B cell (primary cell): Measurements from ENCODE around the gene LHPP. TPM values are rescaled to one million over a fixed set of nuclear protein-coding genes. Genes with fewer than 3 reads are reported as not detected.

Experiments used
- ATAC-seq: fragments of 200-7000 bp; cut with Tn5 transposase; one replicate; pipeline ENCODE4 v1.10.0; 2021; ENCODE audit warnings: low read depth, mild to moderate bottlenecking, moderate number of reproducible peaks, moderate library complexity
- CTCF ChIA-PET: fragments of 350-600 bp; sonication (Branson Sonifier 250); formaldehyde crosslinking; loops from one replicate; lab custom pipeline; 2021; ENCODE audit warnings: antibody characterized with exemption, inconsistent platforms; lab: Charles Lee
- POLR2A ChIA-PET: fragments of 350-600 bp; sonication (Branson Sonifier 250); formaldehyde crosslinking; loops from one replicate; lab custom pipeline; 2021; ENCODE audit warnings: antibody characterized with exemption; lab: Charles Lee
- DNase-seq: peaks from one replicate; pipeline ENCODE4 v3.0.0; 2013
- H2AFZ ChIP-seq: 2 replicates; pipeline ENCODE4 v1.6.1; 2012; ENCODE audit warnings: mild to moderate bottlenecking, low read depth, low read length; ENCODE audit not compliant: insufficient read depth, poor library complexity, severe bottlenecking
- H3K27ac ChIP-seq, 2 donors: 1 replicate in 1 of 2; 2 replicates in 1 of 2; pipeline ENCODE4 v1.5.1; 2012 to 2013; ENCODE audit warnings: low read length in 2 of 2, mild to moderate bottlenecking in 2 of 2, moderate library complexity in 1 of 2
- H3K27me3 ChIP-seq, 4 experiments: fragments of 200-600 bp in 1 of 4; sonication (generic) in 1 of 4; replicated peaks in 1 of 4; 1 replicate in 2 of 4; 2 replicates in 2 of 4; pipeline versions ENCODE4 v1.6.1 to v1.7.0; 2013 to 2016; ENCODE audit warnings: low read length in 3 of 4, mild to moderate bottlenecking in 2 of 4, mixed read lengths in 1 of 4, moderate library complexity in 1 of 4; ENCODE audit not compliant: insufficient read depth in 4 of 4, control insufficient read depth in 3 of 4; ENCODE audit errors: control extremely low read depth in 1 of 4
- H3K36me3 ChIP-seq, 2 experiments: replicated peaks in 1 of 2; 1 replicate in 1 of 2; 2 replicates in 1 of 2; pipeline versions ENCODE4 v1.6.1 to v1.7.1; 2013; ENCODE audit warnings: low read length in 1 of 2; ENCODE audit not compliant: insufficient read depth in 2 of 2, control insufficient read depth in 1 of 2; ENCODE audit errors: control extremely low read depth in 1 of 2, extremely low read depth in 1 of 2
- H3K4me1 ChIP-seq, 2 donors: fragments of 200-600 bp in 1 of 2; sonication (generic) in 1 of 2; 1 replicate in 1 of 2; 2 replicates in 1 of 2; pipeline versions ENCODE4 v1.5.1 to v1.6.1; 2013 to 2017; ENCODE audit warnings: low read length in 2 of 2; ENCODE audit not compliant: control insufficient read depth in 2 of 2, insufficient read depth in 2 of 2
- H3K4me2 ChIP-seq: replicated peaks from 2 replicates; pipeline ENCODE3; 2012; ENCODE audit warnings: mild to moderate bottlenecking, low read depth, low read length; ENCODE audit not compliant: poor library complexity, severe bottlenecking
- H3K4me3 ChIP-seq, 5 experiments: fragments of 200-600 bp in 1 of 5; sonication (generic) in 1 of 5; 1 replicate in 3 of 5; 2 replicates in 2 of 5; pipeline versions ENCODE4 v1.5.1 to v1.7.0; 2011 to 2016; ENCODE audit warnings: low read length in 4 of 5, mild to moderate bottlenecking in 4 of 5, low read depth in 2 of 5, control low read depth in 1 of 5, moderate library complexity in 1 of 5; ENCODE audit not compliant: insufficient read depth in 1 of 5; ENCODE audit errors: control extremely low read depth in 1 of 5, extremely low read depth in 1 of 5
- H3K79me2 ChIP-seq: fragments of 200-600 bp; sonication (generic); one replicate; pipeline ENCODE4 v1.6.0; 2016; ENCODE audit warnings: low read length; ENCODE audit not compliant: control insufficient read depth, insufficient read depth
- H3K9ac ChIP-seq: fragments of 200-600 bp; sonication (generic); 2 replicates; pipeline ENCODE4 v1.6.1; 2017; ENCODE audit warnings: mild to moderate bottlenecking, low read length, moderate library complexity
- H3K9me3 ChIP-seq, 3 donors: one replicate each; pipeline versions ENCODE4 v1.6.1 to v1.7.1; 2013; ENCODE audit warnings: low read length in 2 of 3; ENCODE audit not compliant: control insufficient read depth in 2 of 3, insufficient read depth in 1 of 3; ENCODE audit errors: control extremely low read depth in 1 of 3
- H4K20me1 ChIP-seq: 2 replicates; pipeline ENCODE4 v1.6.0; 2012; ENCODE audit warnings: mild to moderate bottlenecking, low read length; ENCODE audit not compliant: insufficient read depth, control insufficient read depth, poor library complexity, severe bottlenecking
- H3K27ac Mint-ChIP-seq: one replicate; pipeline ENCODE4 v1.8.0; 2021; ENCODE audit warnings: mixed read lengths
- H3K27me3 Mint-ChIP-seq: one replicate; pipeline ENCODE4 v1.8.0; 2021; ENCODE audit warnings: mixed read lengths
- H3K4me1 Mint-ChIP-seq: one replicate; pipeline ENCODE4 v1.8.0; 2021; ENCODE audit warnings: mixed read lengths
- H3K4me3 Mint-ChIP-seq: one replicate; pipeline ENCODE4 v1.8.0; 2021; ENCODE audit warnings: mixed read lengths
- H3K9me3 Mint-ChIP-seq: one replicate; pipeline ENCODE4 v1.8.0; 2022; ENCODE audit warnings: mixed read lengths; ENCODE audit not compliant: insufficient read depth
- CTCF ChIP-seq: fragments of 200-600 bp; IDR thresholded peaks from one replicate; pipeline ENCODE4 v1.8.0; 2022; ENCODE audit warnings: antibody characterized with exemption, mild to moderate bottlenecking
- EZH2 ChIP-seq: IDR thresholded peaks from 2 replicates; pipeline ENCODE4 v1.6.1; 2012; ENCODE audit warnings: borderline replicate concordance, low read depth, mild to moderate bottlenecking, moderate library complexity, low read length; ENCODE audit not compliant: insufficient read depth, poor library complexity, severe bottlenecking
- WGBS: methylation state at CpG from one replicate; pipeline ENCODE4 v1.1.5; 2013; ENCODE audit warnings: missing lambda C conversion rate; ENCODE audit not compliant: insufficient coverage; 5-methylcytosine and 5-hydroxymethylcytosine counted together
- intact Hi-C: fragments of 100-400 bp; cut with micrococcal nuclease; formaldehyde crosslinking; loops from one replicate; pipeline ENCODE4 v1.10.0; 2022
- polyA plus RNA-seq: library from polyadenylated mRNA; depleted of rRNA; stranded (reverse); fragments of >200 nt; gene quantifications from 2 replicates; pipeline ENCODE4 v1.2.3, GENCODE V29; 2012
- total RNA-seq, 2 donors: library from RNA; stranded (reverse); fragments of 120-200 nt in 1 of 2; gene quantifications; 1 replicate in 1 of 2; 2 replicates in 1 of 2; pipeline versions ENCODE4 v1.2.3 to v1.2.4, GENCODE V29; 2013 to 2022

Gene LHPP
- total and polyA plus RNA-seq, 2 donors (not counting 1 experiment from before 2014, with no cell fraction given): 60.2 to 83.5 TPM

- no peak for TF ChIP-seq EZH2
- TF ChIP-seq CTCF: no peak
- H3K4me1 ChIP-seq: peaks cover 9 to 13% of the 10 kb centered on the region in 2 donors
- no peak overlapping the region for H3K9ac ChIP-seq
- Mint-ChIP-seq H3K4me1 (peaks cover 17% of the 10 kb centered on the region), H3K27ac (no peak overlapping the region), H3K27me3 (no peaks in the 10 kb centered on the region), H3K4me3 (no peak overlapping the region), H3K9me3 (no peaks in the 10 kb centered on the region)
- 94% methylated on average over 16 of the region's 20 CpGs for WGBS
- H3K4me2 ChIP-seq: no peak overlapping the region
- no peak for ATAC-seq
- no peak for DNase-seq
- H3K36me3 ChIP-seq: peaks cover 0 to 2% of the 10 kb centered on the region in 2 experiments
- H3K27me3 ChIP-seq: no peaks in the 10 kb centered on the region
- H3K9me3 ChIP-seq: no peaks in the 10 kb centered on the region
- intact Hi-C loops: no loop called here
- no peak overlapping the region for H2AFZ ChIP-seq
- H4K20me1 ChIP-seq: no peaks in the 10 kb centered on the region
- no peak overlapping the region for H3K27ac ChIP-seq
- H3K79me2 ChIP-seq: peaks cover 5% of the 10 kb centered on the region
- ChIA-PET POLR2A (no interaction called here), CTCF (interaction anchor here (1.4 kb wide), 1 partner anchor 45 kb away, joined by 3 read pairs; no protein-coding TSS in a partner anchor)
- H3K4me3 ChIP-seq: no peak overlapping the region
Observed at GRCh38 chr10:124520558-124521428, 59.2 kb downstream of the LHPP start.

GRCh38 chr10:124521429-124521871, 59.8 kb downstream of the LHPP start:
- H3K36me3 ChIP-seq: peaks cover 0 to 2% of the 10 kb centered on the region in 2 experiments
- H3K4me1 Mint-ChIP-seq: peaks cover 19% of the 10 kb centered on the region
- no peaks in the 10 kb centered on the region for H3K9me3 Mint-ChIP-seq
- intact Hi-C loops: no loop called here
- DNase-seq: no peak
- H3K79me2 ChIP-seq: peaks cover 7% of the 10 kb centered on the region
- 95% methylated on average over 7 of the region's 13 CpGs for WGBS
- H3K4me1 ChIP-seq: peaks cover 9 to 13% of the 10 kb centered on the region in 2 donors
- no peaks in the 10 kb centered on the region for H3K9me3 ChIP-seq
- H3K27ac ChIP-seq: no peak overlapping the region
- TF ChIP-seq CTCF (no peak), EZH2 (no peak)
- ATAC-seq: no peak
- H4K20me1 ChIP-seq: no peaks in the 10 kb centered on the region
- no peak overlapping the region for H3K4me3 ChIP-seq
- H3K27me3 ChIP-seq: no peaks in the 10 kb centered on the region
- no peak overlapping the region for H3K4me2 ChIP-seq
- H3K9ac ChIP-seq: no peak overlapping the region
- H3K27ac Mint-ChIP-seq: no peak overlapping the region
- ChIA-PET POLR2A (no interaction called here), CTCF (no interaction called here)
- H3K4me3 Mint-ChIP-seq: no peak overlapping the region
- no peaks in the 10 kb centered on the region for H3K27me3 Mint-ChIP-seq
- H2AFZ ChIP-seq: no peak overlapping the region
